ENCODE data around the gene PSG6. TPM values are rescaled to one million over a fixed set of nuclear protein-coding genes. Genes with fewer than 3 reads are reported as not detected.
"Not testable (repeated sequence)": the region's sequence is repeated elsewhere in the genome, so short reads cannot be mapped to it uniquely, and the experiment has no call there.

Gene PSG6
- total and polyA plus RNA-seq, 2 of the 4 experiments (the other 2 are of a cell fraction): 0.18 TPM; not detected in 1

DNA sequence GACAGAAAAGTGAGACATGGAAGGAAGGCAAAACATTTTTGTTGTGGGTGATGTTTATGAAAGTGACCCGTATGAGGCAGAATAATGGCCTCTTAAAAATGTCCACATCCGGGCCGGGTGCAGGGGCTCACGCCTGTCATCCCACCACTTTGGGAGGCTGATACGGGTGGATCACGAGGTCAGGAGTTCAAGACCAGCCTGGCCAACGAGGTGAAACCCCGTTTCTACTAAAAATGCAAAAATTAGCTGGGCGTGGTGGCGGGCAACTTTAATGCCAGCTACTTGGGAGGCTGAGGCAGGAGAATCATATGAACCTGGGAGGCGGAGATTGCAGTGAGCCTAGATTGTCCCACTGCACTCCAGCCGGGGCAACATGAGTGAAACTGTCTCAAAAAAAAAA, 18.0 kb downstream of the PSG6 start:
- in situ Hi-C loops (cut with MboI; ENCODE audit: low sequenced_read_pairs); DNase-seq; H3K9me1 ChIP-seq (ENCODE audit: insufficient read depth, low read length); ATAC-seq (ENCODE audit: low read depth); H2AFZ ChIP-seq (replicated peaks; ENCODE audit: low read length, poor library complexity); POLR2A ChIA-PET (ENCODE audit: unreplicated experiment); H3K56ac ChIP-seq (ENCODE audit: extremely low read depth, insufficient read depth, low read length); dilution Hi-C loops (cut with HindIII; ENCODE audit: low sequenced_read_pairs, unreplicated experiment); H3K4me3 ChIP-seq (ENCODE audit: insufficient read depth, low read depth, low read length); CTCF ChIA-PET; H3K23ac ChIP-seq (ENCODE audit: low read depth, low read length); H3K27me3 ChIP-seq (ENCODE audit: control insufficient read depth, insufficient read depth, low read length); H3K14ac ChIP-seq (replicated peaks; ENCODE audit: low read depth, low read length); intact Hi-C loops (cut with micrococcal nuclease); H3K4me1 ChIP-seq (ENCODE audit: control insufficient read depth, insufficient read depth, low read length); H3K4me2 ChIP-seq (ENCODE audit: low read depth, low read length); BruUV-seq (replicated peaks); H2AK9ac ChIP-seq (replicated peaks; ENCODE audit: low read depth, low read length, poor library complexity); H4K20me1 ChIP-seq (ENCODE audit: insufficient read depth, low read length); H3K9me3 ChIP-seq (ENCODE audit: control insufficient read depth, insufficient read depth, low read length); H3K9ac ChIP-seq (ENCODE audit: low read depth, low read length); H3K79me1 ChIP-seq (ENCODE audit: low read depth in 1 of 2, low read length in 2 of 2); H3K36me3 ChIP-seq (ENCODE audit: control insufficient read depth, insufficient read depth, low read length): not testable (repeated sequence)
- Histone ChIP-seq H2BK20ac (ENCODE audit: low read depth, low read length) (0 out of 2 replicates have a peak overlapping the region, but pooled peaks have one; percentile 7), H3K4ac (ENCODE audit: low read depth, low read length) (0 out of 2 replicates have a peak overlapping the region, but pooled peaks have one; percentile 31), H4K91ac (ENCODE audit: insufficient read depth, low read depth, low read length) (peak overlapping the region; percentile 88; the same call in 1 of the 2 replicates), H2BK5ac (ENCODE audit: low read depth, low read length, poor library complexity, severe bottlenecking) (peak overlapping the region; percentile 89), H2BK120ac (ENCODE audit: low read depth, low read length) (peak overlapping the region; percentile 50), H4K5ac (ENCODE audit: low read depth, low read length) (0 out of 2 replicates have a peak overlapping the region, but pooled peaks have one; percentile 42), H3K27ac (ENCODE audit: insufficient read depth, low read length) (peak overlapping the region; percentile 49; the same call in 1 of the 2 replicates), H2AK5ac (ENCODE audit: low read depth, low read length) (peak overlapping the region; percentile 39; the same call in 1 of the 2 replicates), H2BK15ac (ENCODE audit: low read depth, low read length) (peak overlapping the region; percentile 90; the same call in 1 of the 3 replicates), H4K8ac (ENCODE audit: low read depth in 2 of 2, low read length in 2 of 2) (peak overlapping the region; percentile 55 to 78; a peak in 1 of 4 replicates), H3K18ac (ENCODE audit: low read depth, low read length) (peak overlapping the region; percentile 50; the same call in 1 of the 2 replicates)
- 96% methylated on average over 7 of the region's 12 CpGs; no CpG with 5 or more reads in 1 of the 2 experiments for WGBS, 2 experiments (ENCODE audit: extremely low coverage in 2 of 2, insufficient read length in 1 of 2)

DNA sequence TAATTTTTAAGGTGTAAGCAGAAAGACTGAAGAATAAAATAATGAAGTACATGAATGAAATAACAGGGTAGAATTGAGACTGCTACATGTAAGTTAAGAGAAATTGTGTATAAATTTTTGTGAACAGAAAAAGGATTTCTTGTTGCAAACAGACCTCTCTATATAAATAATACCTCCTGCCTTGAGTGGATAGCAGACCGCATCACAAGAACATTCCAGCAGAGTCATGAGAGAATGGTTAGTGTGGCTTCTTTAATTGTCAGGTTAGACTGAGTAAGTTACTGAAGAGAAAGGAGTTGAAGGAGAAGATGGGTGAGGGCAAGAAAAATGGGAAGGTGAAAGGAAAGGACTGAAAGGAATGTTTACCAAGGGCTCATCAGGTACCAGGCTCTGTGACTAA, 18.6 kb downstream of the PSG6 start:
- H3K4me1 ChIP-seq (ENCODE audit: control insufficient read depth, insufficient read depth, low read length); H3K79me1 ChIP-seq (ENCODE audit: low read depth in 1 of 2, low read length in 2 of 2); H4K5ac ChIP-seq (ENCODE audit: low read depth, low read length); H2AK5ac ChIP-seq (ENCODE audit: low read depth, low read length); H2AFZ ChIP-seq (replicated peaks; ENCODE audit: low read length, poor library complexity); CTCF ChIA-PET; H2AK9ac ChIP-seq (replicated peaks; ENCODE audit: low read depth, low read length, poor library complexity); dilution Hi-C loops (cut with HindIII; ENCODE audit: low sequenced_read_pairs, unreplicated experiment); H3K36me3 ChIP-seq (ENCODE audit: control insufficient read depth, insufficient read depth, low read length); H3K4me3 ChIP-seq (ENCODE audit: insufficient read depth, low read depth, low read length); H3K18ac ChIP-seq (ENCODE audit: low read depth, low read length); H3K9me3 ChIP-seq (ENCODE audit: control insufficient read depth, insufficient read depth, low read length); H4K91ac ChIP-seq (ENCODE audit: insufficient read depth, low read depth, low read length); H3K9ac ChIP-seq (ENCODE audit: low read depth, low read length); H2BK15ac ChIP-seq (ENCODE audit: low read depth, low read length); H3K27ac ChIP-seq (ENCODE audit: insufficient read depth, low read length); H3K27me3 ChIP-seq (ENCODE audit: control insufficient read depth, insufficient read depth, low read length); H3K9me1 ChIP-seq (ENCODE audit: insufficient read depth, low read length); H4K8ac ChIP-seq (ENCODE audit: low read depth in 2 of 2, low read length in 2 of 2); H3K23ac ChIP-seq (ENCODE audit: low read depth, low read length); H3K4me2 ChIP-seq (ENCODE audit: low read depth, low read length); H3K56ac ChIP-seq (ENCODE audit: extremely low read depth, insufficient read depth, low read length); BruUV-seq (replicated peaks); intact Hi-C loops (cut with micrococcal nuclease); H3K14ac ChIP-seq (replicated peaks; ENCODE audit: low read depth, low read length); H2BK20ac ChIP-seq (ENCODE audit: low read depth, low read length); ATAC-seq (ENCODE audit: low read depth); H4K20me1 ChIP-seq (ENCODE audit: insufficient read depth, low read length); in situ Hi-C loops (cut with MboI; ENCODE audit: low sequenced_read_pairs): not testable (repeated sequence)
- Histone ChIP-seq H2BK120ac (ENCODE audit: low read depth, low read length) (0 out of 2 replicates have a peak overlapping the region, but pooled peaks have one; percentile 23), H3K4ac (ENCODE audit: low read depth, low read length) (0 out of 2 replicates have a peak overlapping the region, but pooled peaks have one; percentile 27), H2BK5ac (ENCODE audit: low read depth, low read length, poor library complexity, severe bottlenecking) (peak overlapping the region; percentile 82)
- POLR2A ChIA-PET (ENCODE audit: unreplicated experiment): interaction anchor here (0.7 kb wide), 1 partner anchor 221 kb away, joined by 3 read pairs; no protein-coding TSS in a partner anchor
- WGBS, 2 experiments (ENCODE audit: extremely low coverage in 2 of 2, insufficient read length in 1 of 2): no CpG with 5 or more reads among the region's 1 CpG
- peak; percentile 22 for DNase-seq

Measured in IMR-90 (cell line).